ENCODE results near the gene BMPR1B.
"Not testable (repeated sequence)": the region's sequence is repeated elsewhere in the genome, so short reads cannot be mapped to it uniquely, and the experiment has no call there.

The BMPR1B gene

GRCh38 chr4:94834501-94834900, 76.7 kb downstream of the BMPR1B start:
- no peak for DNase-seq (ENCODE audit: low read depth)
- H3K4me3 ChIP-seq (ENCODE audit: control insufficient read depth, low read depth, low read length), result no peak overlapping the region
- TF ChIP-seq CTCF (IDR thresholded peaks at IDR 0.05; ENCODE audit: control insufficient read depth, insufficient read depth, low read depth, low read length, missing control alignments), result no peak

- H3K4me3 ChIP-seq (ENCODE audit: control insufficient read depth, low read depth, low read length), result not testable (repeated sequence)
Measured at GRCh38 chr4:94841166-94841863, 83.6 kb downstream of the BMPR1B start.

GRCh38 chr4:94841864-94842221, 84.1 kb downstream of the BMPR1B start:
- TF ChIP-seq CTCF (IDR thresholded peaks at IDR 0.05; ENCODE audit: control insufficient read depth, insufficient read depth, low read depth, low read length, missing control alignments), result no peak
- DNase-seq (ENCODE audit: low read depth), result no peak
- no peak overlapping the region for H3K4me3 ChIP-seq (ENCODE audit: control insufficient read depth, low read depth, low read length)

More at GRCh38 chr4:94841166-94841863, 83.6 kb downstream of the BMPR1B start:
- DNase-seq (ENCODE audit: low read depth), result not testable (repeated sequence)

- TF ChIP-seq CTCF (IDR thresholded peaks at IDR 0.05; ENCODE audit: control insufficient read depth, insufficient read depth, low read depth, low read length, missing control alignments), result no peak
- H3K4me3 ChIP-seq (ENCODE audit: control insufficient read depth, low read depth, low read length), result no peak overlapping the region
- no peak for DNase-seq (ENCODE audit: low read depth)
Measured at GRCh38 chr4:94843216-94843615, 85.5 kb downstream of the BMPR1B start.

GRCh38 chr4:94848326-94848725, 90.6 kb downstream of the BMPR1B start:
- TF ChIP-seq CTCF (IDR thresholded peaks at IDR 0.05; ENCODE audit: control insufficient read depth, insufficient read depth, low read depth, low read length, missing control alignments), result no peak
- no peak for DNase-seq (ENCODE audit: low read depth)
- no peak overlapping the region for H3K4me3 ChIP-seq (ENCODE audit: control insufficient read depth, low read depth, low read length)

- DNase-seq (ENCODE audit: low read depth), result no peak
- H3K4me3 ChIP-seq (ENCODE audit: control insufficient read depth, low read depth, low read length), result no peak overlapping the region
- no peak for TF ChIP-seq CTCF (IDR thresholded peaks at IDR 0.05; ENCODE audit: control insufficient read depth, insufficient read depth, low read depth, low read length, missing control alignments)
Measured at GRCh38 chr4:94849901-94850300, 92.1 kb downstream of the BMPR1B start.

- no peak for DNase-seq (ENCODE audit: low read depth)
- H3K4me3 ChIP-seq (ENCODE audit: control insufficient read depth, low read depth, low read length), result no peak overlapping the region
- TF ChIP-seq CTCF (IDR thresholded peaks at IDR 0.05; ENCODE audit: control insufficient read depth, insufficient read depth, low read depth, low read length, missing control alignments), result no peak
Measured at GRCh38 chr4:94852616-94853015, 94.9 kb downstream of the BMPR1B start.

Data from AG09309 (cell line).